Subcutaneous adipose tissue (tissue), 4 donors: ENCODE data around the gene ADCY6. TPM values are rescaled to one million over a fixed set of nuclear protein-coding genes. Genes with fewer than 3 reads are reported as not detected.

Experiments used
- total RNA-seq, 4 donors: library from RNA; depleted of rRNA; stranded (reverse); fragments of >200 nt; gene quantifications; one replicate each; pipeline ENCODE4 v1.1.0, GENCODE V29; 2016
- TF ChIP-seq, protein P1 (sequence below): fragments of 450-650 bp; IDR thresholded peaks from one replicate; pipeline ENCODE4 v1.5.1; 2016; ENCODE audit warnings: low read depth, mild to moderate bottlenecking, control low read depth, antibody characterized with exemption, moderate library complexity

ADCY6 gene
- total RNA-seq, 4 donors from 2014 or later, result 30.8 to 144 (median 55.9) TPM

DNA sequence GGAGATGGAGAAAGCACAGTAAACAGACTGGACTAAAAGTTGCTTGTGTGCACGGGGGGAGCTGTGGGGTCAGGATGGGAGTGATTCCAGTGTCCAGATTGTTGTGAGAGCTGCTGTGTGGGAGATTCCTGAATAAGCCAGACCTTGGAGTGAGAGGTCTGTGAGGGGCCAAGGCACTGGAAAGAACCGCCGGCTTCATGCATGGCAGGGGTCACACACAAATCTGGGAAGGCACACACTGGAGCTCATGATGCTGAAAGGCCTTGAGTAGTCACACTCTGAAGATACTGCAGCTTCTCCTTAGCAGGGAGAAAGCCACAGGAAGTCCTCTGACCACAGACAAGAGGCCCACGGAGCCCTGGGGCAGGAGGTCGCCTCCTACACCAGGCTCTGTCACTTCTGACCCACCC, 23.1 kb downstream of the ADCY6 start:
- TF ChIP-seq, protein P1, sequence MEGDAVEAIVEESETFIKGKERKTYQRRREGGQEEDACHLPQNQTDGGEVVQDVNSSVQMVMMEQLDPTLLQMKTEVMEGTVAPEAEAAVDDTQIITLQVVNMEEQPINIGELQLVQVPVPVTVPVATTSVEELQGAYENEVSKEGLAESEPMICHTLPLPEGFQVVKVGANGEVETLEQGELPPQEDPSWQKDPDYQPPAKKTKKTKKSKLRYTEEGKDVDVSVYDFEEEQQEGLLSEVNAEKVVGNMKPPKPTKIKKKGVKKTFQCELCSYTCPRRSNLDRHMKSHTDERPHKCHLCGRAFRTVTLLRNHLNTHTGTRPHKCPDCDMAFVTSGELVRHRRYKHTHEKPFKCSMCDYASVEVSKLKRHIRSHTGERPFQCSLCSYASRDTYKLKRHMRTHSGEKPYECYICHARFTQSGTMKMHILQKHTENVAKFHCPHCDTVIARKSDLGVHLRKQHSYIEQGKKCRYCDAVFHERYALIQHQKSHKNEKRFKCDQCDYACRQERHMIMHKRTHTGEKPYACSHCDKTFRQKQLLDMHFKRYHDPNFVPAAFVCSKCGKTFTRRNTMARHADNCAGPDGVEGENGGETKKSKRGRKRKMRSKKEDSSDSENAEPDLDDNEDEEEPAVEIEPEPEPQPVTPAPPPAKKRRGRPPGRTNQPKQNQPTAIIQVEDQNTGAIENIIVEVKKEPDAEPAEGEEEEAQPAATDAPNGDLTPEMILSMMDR, result no peak

DNA sequence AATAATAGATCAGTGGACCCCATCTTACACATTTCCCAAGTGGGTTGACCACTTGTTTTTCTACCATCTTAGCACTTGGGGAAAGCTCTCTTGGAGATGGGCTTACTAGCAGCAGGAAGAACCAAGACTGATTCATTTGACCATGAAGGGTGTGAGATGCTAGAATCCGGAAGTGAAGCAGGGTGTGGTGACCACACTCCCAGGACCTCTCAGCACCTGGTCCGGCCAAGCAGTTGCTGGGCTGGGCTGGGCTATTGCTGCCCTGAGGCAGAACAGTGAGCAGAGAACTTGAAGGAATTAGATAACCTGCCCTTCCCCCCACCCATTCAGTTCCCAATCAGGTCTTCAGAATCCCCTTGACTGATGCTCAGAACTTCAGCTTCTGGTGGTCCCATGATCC, 24.4 kb downstream of the ADCY6 start:
- TF ChIP-seq, protein P1, result no peak

DNA sequence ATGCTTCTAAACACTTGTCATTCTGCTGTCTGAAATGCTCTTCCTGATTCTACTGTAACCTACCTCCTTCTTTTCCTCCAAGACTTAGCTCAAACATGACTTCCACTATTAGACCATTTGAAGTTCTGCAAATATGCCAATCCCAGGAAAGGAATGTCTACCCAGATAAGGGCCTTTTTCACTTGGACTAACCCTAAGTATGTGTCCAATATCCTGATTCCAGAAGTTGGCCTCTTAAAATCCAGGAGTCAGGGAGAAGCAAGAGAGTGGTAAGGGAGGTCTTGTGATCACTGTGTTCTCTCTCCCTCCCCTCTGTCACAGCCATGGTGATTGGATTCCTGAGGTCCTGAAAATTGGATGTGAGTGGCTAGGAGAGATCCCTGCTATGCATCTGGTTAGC, 30.2 kb downstream of the ADCY6 start:
- TF ChIP-seq, protein P1, result no peak

DNA sequence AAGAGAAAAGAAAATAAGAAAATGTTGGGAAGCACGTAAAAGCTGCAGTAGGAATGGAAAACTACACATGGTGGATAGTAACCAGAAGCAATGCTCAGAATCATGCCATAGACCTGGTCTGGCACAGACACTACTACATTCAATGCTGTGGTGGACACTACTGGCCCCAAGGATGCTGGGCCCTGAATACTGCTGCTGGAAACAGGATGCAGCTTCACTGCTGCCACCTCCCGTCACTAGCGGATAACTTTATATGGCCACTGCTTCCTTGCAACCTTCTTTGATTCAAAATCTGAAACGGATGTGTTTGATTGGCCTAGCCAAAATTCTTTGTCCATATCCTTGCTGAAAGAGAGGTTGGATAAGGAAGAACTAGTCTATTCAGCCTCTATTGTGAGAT, 30.7 kb downstream of the ADCY6 start:
- TF ChIP-seq, protein P1, result no peak

DNA sequence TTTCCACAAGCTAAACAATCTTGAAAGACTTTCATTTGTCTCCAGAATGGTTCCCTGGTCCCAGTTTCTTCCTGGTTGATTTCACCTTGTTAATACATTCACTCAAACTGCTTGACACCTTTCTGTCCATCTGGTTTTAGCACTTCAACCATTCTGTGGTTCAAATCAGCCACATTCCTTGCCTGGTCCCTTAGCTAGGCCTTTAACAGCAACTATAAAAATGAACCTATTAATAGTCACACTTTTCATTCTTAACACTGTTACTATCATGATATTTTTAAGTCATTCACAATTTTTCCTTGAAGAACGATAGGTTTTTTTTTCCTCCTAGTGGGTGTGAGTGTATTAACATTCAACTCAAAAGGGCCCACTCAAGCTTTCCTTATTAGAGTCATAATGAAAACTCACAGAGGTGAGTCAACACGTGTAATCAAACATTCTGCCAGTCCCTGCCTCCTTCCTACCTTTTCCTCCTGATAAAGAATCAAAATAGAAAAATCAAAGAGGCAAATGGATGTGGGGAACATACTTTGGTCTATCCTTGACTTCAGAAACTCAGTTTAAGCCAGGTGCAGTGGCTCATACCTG, 38.0 kb downstream of the ADCY6 start:
- TF ChIP-seq, protein P1, result no peak

DNA sequence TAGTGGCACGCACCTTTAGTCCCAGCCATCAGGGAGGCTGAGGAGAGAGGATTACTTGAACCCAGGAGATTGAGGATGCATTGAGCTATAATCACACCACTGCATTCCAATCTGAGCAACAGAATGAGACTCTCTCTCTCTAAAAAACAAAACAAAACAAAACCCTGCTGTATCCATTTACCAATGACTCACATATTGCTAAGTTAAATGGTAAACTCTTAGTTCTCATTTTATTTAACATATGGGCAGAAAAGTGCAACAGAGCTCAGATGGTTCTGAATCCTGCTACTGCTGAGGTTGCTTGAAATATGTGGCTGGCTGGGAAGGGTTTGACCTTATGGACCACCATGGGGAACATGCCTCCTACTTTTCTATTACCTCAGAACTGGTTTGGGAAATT, 38.7 kb downstream of the ADCY6 start:
- TF ChIP-seq, protein P1, result no peak

DNA sequence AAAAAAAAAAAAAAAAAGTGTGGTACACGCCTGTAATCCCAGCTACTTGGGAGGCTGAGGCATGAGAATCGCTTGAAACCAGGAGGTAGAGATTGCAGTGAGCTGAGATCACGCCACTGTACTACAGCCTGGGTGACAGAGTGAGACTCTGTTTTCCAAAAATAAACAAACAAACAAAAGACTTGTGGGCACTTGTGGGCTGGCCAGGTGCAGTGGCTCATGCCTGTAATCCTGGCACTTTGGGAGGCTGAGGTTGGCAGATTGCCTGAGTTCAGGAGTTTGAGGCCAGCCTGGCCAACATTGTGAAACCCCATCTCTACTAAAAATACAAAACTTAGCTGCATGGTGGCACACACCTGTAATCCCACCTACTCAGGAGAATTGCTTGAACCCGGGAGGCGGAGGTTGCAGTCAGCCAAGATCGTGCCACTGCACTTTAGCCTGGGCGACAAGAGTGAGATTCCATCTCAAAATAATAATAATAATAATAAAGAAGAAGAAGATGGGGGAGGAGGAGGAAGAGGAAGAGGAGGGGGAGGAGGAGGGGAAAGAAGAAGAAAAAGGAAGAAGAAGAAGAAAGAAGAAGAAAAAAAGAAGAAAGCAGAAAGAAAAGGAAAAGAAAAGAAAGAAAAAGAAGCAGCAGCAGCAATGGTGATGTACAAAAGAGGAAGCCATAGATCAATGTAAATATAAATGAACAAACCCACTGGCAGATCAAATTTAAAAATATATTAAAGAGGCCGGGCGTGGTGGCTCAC, 44.5 kb downstream of the ADCY6 start:
- TF ChIP-seq, protein P1, result no peak
